NCI-H774 (cell line): Measurements from ENCODE around the gene RALA.
A peak's percentile ranks its signal among the peaks of the same experiment; 100 is the strongest.
"Not testable (repeated sequence)": the region's sequence is repeated elsewhere in the genome, so short reads cannot be mapped to it uniquely, and the experiment has no call there.

Experiments used
- DNase-seq: peaks from one replicate; lab custom pipeline; 2025; lab: John Stamatoyannopoulos, UW

Gene RALA

DNA sequence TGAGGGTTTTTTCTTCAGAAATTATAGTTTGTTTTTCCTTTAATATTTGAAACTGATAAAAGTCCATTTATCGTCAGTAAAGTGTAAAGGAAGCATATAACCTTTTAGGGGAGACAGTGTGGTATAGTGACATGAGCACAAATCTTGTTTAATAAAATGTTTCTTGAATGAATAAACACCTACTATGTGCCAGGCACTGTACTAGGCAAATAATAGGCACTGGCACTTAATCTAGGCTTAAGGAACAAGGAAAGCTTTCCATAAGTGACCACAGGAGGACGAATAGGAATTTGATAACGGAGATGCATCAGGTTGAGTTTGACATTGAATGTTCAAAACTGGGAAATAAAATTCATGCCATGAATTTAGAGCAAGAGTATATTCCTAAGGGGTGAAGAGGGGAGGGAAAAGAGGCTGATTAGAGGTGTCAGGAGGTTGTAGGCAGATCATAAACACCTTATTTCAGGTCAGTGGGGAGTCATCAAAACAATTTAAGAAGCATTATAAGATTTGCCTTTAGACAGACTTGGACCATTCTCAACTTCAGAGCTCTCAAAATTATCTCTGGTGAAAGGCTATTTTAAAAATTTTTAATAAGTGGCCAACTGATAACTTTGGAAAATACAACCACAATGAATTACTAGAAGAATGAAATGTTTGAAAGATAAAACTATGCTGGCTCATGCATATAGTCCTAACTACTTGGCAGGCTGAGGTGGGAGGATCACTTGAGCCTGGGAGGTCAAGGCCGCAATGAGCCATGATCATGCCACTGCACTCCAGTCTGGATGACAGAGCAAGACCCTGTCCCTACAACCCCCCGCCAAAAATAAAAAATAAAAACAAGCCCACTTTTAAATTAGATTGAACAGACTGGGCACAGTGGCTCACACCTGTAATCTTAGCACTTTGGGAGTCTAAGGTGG, 22.4 kb downstream of the RALA start:
- no peak for DNase-seq

DNA sequence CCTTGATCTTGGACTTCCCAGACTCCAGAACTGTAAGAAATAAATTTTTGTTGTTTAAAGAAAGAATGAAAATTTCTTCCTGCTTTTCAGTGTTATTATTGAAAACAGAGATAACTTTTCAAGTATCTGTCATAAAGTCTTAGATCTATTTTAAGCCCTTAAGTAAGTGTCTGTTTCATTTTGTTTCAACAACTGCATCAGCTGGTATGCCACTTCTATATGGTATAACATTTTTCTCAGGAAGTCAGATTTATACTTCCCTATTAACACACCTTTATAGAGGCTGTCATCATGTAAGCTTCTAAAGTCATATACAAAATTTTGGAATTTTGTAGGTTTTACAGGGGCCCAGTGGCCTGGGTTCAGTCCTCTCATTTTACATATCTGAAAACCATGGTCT, 24.4 kb downstream of the RALA start:
- DNase-seq: no peak

DNA sequence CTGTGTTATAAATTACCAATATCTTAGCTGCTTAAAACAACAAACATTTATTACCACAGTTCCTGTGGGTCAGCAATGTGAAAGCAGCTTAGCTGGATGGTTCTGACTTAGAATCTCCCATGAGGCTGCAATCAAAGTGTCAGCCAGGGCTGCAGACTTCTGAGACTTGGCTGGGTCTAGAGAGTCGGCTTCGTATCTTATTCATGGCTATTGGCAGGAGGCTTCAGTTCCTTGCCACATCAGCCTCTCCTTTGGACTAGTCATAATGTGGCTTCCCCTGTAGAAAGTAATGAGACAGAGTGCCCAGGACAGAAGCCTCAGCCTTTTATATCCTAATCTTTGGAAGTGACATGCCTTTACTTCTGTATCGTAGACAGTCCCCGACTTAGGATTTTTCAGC, 27.3 kb downstream of the RALA start:
- DNase-seq: no peak

DNA sequence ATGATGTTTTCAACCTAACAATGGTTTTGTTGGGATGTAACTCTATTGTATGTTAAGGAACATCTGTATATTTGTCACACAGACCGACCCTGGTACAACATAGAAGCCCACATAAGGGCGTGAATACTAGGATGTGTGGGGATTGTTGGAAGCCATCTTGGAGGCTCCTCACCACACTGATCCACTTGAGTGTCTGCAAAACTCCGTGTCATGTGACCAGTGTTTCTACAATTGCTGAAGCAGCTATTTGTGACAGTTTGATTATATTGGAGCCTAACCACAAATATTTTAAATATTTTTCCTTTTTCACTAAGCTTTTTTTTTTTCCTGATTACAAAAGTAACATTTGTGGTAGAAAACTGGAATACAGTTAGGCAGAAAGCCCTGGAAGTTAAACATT, 27.9 kb downstream of the RALA start:
- no peak for DNase-seq

DNA sequence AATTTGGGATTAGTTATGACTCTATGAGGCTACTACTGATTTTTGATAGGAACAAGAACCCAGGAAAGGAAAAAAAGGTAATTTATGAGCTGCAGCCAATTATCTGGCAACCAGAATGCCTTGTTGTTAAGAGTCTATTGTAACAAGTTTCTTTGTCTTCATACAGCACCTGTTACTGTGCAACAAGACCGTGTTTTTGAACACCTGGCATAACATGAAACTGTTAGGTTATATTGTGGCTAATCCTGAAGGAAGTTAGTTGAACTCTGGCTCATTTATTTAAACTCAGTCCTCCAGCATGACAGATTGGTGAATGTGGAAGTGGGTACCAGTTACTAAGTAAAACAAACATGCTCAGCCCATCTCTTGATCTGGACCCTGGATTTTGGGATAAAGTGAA, 33.0 kb downstream of the RALA start:
- peak; percentile 48 for DNase-seq

DNA sequence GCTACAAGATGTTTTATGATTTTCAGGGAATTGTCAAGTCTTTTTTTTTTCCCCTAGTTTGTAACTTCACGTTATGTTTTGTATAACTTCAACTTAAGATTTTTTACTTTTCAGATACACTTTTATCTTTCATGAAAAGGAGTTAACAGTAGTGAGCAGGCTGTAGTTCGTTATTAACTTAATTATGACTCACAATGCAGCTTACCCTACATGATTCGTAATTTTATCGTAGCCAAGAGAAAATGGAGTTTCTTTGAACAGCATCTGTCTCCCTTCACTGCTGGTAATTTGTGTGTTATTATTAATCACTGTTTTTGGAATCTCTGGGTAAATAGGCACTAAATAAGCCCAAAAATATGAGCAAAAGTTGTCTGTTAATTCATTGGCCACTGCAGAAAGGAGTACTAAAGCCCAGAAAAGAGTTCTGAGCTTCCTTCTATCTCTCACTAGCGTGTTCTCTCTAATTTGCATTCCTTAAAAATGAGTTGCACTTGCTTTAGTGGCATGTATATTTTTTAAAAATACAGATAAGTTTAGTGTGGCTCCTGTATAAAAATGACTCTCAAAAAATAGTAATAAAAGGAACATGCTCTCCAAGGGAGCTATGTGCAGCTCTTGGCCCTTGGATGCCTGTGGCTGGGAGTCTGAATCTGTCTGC, 36.1 kb downstream of the RALA start:
- DNase-seq: no peak

DNA sequence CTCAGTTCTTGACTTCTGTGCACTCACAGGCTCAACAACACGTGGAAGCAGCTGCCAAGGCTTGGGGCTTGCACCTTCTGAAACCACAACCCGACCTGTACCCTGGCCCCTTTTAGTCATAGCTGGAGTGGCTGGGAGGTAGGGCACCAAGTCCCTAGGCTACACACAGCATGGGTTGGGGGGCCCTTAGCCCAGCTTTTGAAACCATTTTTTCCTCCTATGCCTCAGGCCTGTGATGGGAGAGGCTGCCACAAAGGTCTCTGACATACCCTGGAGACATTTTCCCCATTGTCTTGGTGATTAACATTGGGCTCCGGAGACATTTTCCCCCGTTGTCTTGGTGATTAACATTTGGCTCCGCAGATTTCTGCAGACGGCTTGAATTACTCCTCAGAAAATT, 38.6 kb downstream of the RALA start:
- DNase-seq: no peak

DNA sequence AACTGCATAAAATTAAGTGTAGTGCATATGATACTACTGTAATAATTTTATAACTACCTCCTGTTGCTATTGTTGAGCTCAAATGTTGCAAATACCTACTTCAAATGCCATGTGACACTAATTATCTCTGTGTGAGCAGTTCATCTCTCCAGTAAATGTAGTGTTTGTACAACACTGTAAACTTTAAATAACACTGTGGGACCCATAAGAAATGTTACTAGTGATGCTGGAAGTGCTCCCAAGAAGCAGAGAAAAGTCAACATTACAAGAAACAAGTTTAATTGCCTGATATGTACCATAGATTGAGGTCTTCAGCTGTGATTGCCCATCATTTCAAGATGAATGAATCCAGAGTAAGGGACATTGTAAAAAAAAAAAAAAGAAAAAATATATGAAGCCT, 39.9 kb downstream of the RALA start:
- DNase-seq: no peak

DNA sequence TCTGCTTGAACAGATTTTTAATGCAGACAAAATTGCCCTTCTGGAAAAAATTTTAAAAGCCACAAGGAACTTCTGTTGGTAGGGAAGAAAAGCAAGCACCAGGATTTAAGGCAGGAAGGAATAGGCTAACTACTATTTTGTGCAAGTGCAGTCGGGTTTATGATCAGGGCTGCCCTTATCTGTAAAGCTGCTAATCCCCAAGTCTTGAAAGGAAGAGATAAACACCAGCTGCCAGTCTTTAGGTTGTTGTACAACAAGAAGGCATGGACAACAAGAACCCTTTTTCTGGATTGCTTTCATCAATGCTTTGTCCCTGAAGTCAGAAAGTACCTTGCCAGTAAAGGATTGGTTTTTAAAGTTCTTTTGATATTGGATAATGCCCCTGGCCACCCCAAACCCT, 40.7 kb downstream of the RALA start:
- DNase-seq: no peak

DNA sequence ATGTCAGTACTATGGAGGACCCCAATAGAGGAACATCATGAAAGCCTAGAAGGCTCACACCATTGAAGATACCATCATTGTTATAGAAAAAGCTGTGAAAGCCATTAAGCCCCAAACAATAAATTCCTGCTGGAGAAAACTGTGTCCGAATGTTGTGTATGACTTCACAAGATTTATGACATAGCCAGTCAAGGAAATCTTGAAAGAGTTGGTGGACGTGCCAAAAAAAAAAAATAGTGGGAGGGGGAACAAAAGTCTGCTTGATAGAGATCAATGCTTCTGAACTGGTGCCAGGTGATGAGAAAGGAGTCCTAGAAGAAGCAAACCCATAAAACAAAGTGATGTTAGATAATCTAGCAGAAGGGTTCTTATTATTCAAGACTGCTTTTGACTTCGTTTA, 41.2 kb downstream of the RALA start:
- no peak for DNase-seq

DNA sequence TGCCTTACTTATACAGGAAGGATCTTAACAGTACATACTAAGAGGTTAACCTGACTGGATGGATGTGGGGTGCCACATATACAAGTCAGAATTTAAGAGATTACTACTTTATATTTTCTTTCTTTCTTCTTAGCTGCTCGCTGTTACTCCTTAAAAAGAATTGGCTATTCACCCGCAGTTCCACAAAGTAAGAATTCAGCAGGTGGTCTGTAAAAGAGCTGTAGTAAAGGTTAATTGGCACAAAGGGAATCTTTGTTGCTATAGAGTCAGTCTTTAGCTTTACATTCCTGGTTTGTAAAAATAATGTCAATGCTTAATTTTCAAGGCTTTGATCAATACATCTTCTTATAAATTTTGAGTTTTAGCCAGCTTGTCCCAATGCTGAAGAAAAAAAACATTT, 43.2 kb downstream of the RALA start:
- DNase-seq: no peak

DNA sequence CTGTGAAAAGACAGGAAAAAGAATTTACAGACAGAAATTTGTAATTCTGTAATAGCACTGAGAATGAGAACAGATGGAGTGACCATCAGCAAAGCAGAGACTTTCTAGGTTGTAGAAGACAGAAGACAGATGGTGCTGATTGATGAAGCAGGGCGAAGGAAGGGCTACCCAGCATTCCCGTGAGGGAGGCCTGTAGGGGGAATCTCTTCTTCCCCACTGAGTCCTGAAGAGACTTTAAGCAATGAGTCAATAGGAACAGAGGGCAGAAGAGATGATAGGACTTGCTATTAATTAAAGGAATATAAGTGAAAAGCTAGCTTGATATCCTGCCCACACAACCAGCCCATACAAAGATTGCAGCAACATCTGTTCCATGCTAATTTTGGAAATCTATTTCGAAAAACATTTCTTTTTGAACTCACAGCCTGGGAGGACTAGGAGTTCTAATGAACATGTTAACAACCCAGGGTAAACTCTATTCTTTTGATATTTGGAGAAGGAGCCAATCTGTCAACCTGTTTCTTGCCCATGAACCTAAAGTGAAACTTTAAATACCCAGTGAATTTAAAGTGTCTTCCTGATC, 44.1 kb downstream of the RALA start:
- no peak for DNase-seq

DNA sequence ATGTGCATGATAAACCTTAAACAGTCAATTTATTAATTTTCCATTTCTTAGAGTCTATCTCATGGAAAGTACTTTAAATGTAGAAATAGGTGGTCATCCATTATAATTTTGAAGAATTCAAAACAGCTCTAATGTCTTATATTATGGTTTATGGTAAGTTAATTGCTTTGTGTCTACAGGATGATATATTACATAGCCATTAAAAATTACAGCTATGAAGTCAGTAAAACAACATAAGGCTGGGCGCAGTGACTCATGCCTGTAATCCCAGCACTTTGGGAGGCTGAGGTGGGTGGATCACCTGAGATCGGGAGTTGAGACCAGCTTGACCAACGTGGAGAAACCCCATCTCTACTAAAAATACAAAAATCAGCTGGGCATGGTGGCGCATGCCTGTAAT, 44.9 kb downstream of the RALA start:
- not testable (repeated sequence) for DNase-seq

DNA sequence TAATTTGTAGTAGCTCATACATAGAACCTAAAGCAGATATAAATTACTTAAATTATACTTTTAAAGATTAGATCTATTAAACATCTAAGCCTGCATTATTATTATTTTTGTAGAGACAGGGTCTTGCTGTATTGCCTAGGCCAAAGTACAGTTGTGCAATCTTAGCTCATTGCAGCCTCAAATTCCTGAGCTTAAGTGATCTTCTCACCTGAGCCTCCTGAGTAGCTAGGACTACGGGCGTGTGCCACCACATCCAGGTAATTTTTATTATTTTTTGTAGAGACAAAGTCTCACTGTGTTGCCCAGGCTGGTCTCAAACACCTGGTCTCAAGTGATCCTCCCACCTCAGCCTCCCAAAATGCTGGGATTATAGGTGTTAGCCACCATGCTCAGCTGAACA, 46.7 kb downstream of the RALA start:
- DNase-seq: no peak

DNA sequence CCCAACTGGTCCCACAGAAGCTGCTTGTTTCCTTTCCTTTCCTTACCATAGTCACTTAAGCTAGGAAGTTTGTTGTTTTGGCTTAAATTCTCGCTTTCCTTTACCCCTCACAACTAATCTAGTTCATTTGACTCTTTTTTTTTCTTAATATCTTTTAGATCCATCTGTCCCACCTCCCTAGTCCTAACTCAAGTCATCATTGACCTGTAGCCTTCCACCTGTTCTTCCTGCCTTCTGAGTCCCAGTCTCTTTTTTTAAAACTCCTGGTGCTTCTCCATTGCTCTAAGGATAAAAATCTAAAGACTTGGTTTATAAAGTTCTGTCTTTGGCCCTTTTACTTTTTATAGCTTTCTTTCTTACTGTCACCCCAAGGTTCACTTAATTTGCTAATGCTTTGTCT, 47.6 kb downstream of the RALA start:
- DNase-seq: no peak

DNA sequence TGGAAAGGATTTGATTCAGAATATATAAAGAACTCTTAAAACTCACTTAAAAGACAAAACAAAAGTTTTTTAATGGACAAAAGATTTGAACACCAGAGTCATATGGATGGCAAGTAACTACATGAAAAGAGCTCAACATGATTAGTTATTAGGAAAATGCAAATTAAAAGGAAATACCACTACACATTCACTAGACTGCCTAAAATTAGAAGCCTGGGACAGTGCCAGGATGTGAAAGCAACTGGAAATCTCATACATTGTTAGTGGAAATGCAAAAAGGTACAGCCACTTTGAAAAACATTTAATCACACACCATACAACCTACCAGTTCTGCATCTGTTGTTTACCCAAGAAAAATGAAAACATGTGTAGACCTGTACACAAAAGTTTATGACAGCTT, 48.8 kb downstream of the RALA start:
- no peak for DNase-seq

DNA sequence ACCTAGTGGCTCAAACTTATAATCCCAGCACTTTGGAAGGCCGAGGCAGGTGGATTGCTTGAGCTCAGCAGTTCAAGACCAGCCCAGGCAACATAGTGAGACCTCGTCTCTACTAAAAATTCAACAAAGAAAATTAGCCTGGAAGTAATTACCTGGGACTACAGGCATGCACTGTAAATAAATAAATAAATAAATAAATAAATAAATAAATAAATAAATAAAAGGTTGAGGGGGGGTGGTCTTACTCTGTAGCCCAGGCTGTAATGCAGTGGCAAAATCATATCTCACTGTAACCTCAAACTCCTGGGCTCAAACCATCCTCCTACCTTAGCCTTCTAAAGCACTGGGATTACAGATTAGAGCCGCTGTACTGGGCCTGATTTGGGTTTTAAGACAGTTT, 50.5 kb downstream of the RALA start:
- no peak for DNase-seq

DNA sequence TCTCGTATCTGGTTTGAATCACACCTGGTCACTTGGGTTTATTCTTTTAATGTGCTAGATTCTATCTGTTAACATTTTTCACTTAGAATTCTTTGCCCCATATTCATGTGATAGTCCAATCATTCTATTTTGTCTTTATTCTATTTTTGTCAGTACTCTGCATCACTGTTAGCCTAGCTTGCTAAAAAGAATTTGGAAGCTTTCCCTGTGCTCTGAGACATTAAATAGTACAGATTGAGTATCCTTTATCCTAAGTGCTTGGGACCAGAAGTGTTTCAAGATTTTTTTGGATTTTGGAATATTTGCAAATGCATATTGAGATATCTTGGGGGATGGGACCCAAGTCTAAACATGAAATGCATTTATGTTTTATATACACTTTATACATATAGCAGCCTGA, 51.0 kb downstream of the RALA start:
- DNase-seq: no peak

DNA sequence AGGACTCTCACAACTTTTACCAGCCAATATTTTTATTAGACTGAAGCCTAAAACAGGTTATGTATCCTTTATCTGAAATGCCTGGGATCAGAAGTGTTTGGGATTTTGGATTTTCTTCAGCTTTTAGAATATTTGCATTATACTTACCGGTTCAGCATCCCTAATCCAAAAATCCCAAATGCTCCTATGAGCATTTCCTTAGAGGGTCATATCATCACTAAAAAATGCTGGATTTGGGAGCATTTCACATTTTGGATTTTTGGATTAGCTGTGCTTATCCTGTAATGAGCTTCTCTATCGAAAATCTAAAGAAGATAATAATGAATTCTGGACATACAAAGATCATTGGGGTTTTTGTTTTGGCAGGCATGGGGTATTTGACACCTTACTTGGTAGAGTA, 53.0 kb downstream of the RALA start:
- no peak for DNase-seq

DNA sequence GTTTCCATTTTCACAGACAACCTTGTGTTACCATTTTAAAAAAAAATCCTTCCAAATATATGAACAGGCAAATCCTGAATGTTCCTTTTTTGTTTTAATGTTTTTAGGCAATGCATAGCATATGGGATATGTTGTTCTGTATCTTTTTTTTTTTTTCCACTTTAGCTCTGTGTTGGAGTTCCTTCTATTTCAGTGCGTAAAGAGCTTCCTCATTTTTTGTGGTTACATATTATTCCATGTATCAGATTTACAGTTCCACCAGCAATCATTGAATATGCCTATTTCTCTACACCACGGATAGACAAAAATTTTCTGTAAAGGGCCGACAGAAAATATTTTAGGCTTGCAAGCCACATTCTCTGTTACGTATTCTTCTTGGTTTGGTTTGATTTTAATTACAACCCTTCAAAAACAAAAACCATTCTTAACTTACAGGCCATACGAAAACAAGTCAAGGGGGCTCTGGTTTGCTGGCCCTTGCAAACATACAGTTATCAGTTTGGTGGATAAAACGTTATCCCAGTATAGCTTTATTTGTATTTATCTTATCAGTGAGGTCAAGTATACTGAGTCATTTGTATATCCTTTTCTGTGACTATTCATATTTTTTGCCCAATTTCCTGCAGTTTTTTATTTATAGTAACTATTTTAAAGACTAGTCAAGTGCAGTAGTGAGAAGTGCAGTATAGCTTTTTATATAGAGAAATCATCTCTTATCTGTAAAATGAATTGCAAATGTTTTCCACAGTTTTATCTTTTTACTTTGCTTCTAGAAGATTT, 55.7 kb downstream of the RALA start:
- no peak for DNase-seq

DNA sequence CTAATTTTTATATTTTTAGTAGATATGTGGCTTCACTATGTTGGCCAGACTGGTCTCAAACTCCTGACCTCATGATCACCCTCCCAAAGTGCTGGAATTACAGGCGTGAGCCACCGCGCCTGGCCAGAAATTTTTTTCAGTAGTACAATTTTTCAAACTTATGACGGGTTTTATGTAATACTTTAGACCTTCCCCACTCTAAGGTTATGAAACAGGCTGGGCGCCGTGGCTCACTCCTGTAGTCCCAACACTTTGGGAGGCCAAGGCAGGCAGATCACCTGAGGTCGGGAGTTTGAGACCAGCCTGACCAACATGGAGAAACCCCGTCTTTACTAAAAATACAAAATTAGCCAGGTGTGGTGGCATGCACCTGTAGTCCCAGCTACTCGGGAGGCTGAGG, 56.5 kb downstream of the RALA start:
- DNase-seq: not testable (repeated sequence)

DNA sequence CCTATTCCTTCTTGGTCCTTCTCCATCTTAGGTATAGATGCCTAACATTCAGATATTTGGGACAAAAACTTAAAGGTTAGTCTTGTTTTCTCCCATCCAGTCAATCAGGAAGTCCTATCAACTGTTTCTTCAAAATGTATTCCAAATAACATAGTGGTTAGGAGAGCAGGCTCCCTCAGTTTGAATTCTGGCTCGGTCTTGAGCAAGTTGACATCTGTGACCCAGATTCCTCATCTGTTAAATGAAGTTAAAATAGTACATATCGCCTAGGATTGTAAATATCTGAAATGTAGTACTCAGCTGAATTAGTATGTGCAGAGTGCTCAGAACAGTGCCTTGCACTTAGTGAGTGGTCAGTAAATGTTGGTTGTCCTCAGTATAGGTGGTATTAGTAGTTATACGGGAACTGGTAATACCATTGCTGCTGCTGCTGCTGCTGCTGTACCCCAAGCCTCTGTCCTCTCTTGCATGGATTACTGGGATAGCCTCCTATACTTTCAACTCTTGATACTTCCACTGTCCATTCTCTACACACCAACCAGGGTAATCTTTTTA, 58.6 kb downstream of the RALA start:
- DNase-seq: no peak
